ENCODE data around the gene SYN1. TPM values are rescaled to one million over a fixed set of nuclear protein-coding genes. Genes with fewer than 3 reads are reported as not detected.

The SYN1 gene
- total and polyA plus RNA-seq, 2 experiments from 2014 or later: 3.6 to 6.7 TPM

GRCh38 chrX:47574547-47575301 is 44.9 kb downstream of the SYN1 start:
- no peaks in the 10 kb centered on the region for H3F3A ChIP-seq (replicated peaks; ENCODE audit: low read depth)
- H3K4me2 ChIP-seq: peak overlapping the region; percentile 80
- H3K36me3 Mint-ChIP-seq (ENCODE audit: low read depth): peaks cover 33% of the 10 kb centered on the region
- DNase-seq (ENCODE audit: low spot score) (peak; percentile 23), ATAC-seq (peak; percentile 19)
- TF ChIP-seq REST (IDR thresholded peaks at IDR 0.05; ENCODE audit: unreplicated experiment) (no peak), JUNB (IDR thresholded peaks at IDR 0.05; ENCODE audit: unreplicated experiment) (no peak), ZNF331 (CRISPR knock-in tag; IDR thresholded peaks at IDR 0.05; ENCODE audit: low read depth) (no peak), STAT1 (IDR thresholded peaks at IDR 0.05; ENCODE audit: unreplicated experiment) (no peak), EZH2 (IDR thresholded peaks at IDR 0.05; ENCODE audit: low read depth, unreplicated experiment) (no peak), CREB1 (CRISPR knock-in tag; IDR thresholded peaks at IDR 0.05; ENCODE audit: low read depth) (no peak), CTCF (conservative IDR thresholded peaks at IDR 0.05; ENCODE audit: low read depth in 2 of 2) (no peak), ZNF114 (CRISPR knock-in tag; IDR thresholded peaks at IDR 0.05) (no peak), NANOG (IDR thresholded peaks at IDR 0.05; ENCODE audit: borderline replicate concordance) (no peak)
- no peaks in the 10 kb centered on the region for H3K79me2 ChIP-seq (replicated peaks; ENCODE audit: insufficient read depth)
- peak overlapping the region; percentile 62 for H3K4me3 Mint-ChIP-seq
- peaks cover 35% of the 10 kb centered on the region for H3K4me1 Mint-ChIP-seq
- H3K9me3 Mint-ChIP-seq: no peaks in the 10 kb centered on the region; the same call in 2 of the 3 replicates
- H3K4me3 ChIP-seq: peak overlapping the region; percentile 56
- peaks cover 21% of the 10 kb centered on the region for H3K27me3 Mint-ChIP-seq (ENCODE audit: insufficient read depth, low read depth, poor library complexity)
- no peaks in the 10 kb centered on the region for H4K20me1 ChIP-seq (replicated peaks; ENCODE audit: insufficient read depth)
- no peaks in the 10 kb centered on the region for H3K36me3 ChIP-seq (ENCODE audit: insufficient read depth)
- no peak overlapping the region for H3K27ac Mint-ChIP-seq
- no peak overlapping the region for H2AFZ ChIP-seq
- H3K4me1 ChIP-seq (ENCODE audit: insufficient read depth): peaks cover 5% of the 10 kb centered on the region; the same call in 1 of the 2 replicates
- peak overlapping the region; percentile 93 for H3K27ac ChIP-seq (ENCODE audit: low read depth)
- H3K27me3 ChIP-seq (ENCODE audit: insufficient read depth): no peaks in the 10 kb centered on the region
- H3K9me2 ChIP-seq (ENCODE audit: insufficient read depth): no peaks in the 10 kb centered on the region

- H3K27me3 ChIP-seq (ENCODE audit: insufficient read depth): no peaks in the 10 kb centered on the region
- H3K4me3 ChIP-seq: peak overlapping the region; percentile 56
- Mint-ChIP-seq H3K27ac (no peak overlapping the region), H3K9me3 (no peaks in the 10 kb centered on the region; the same call in 2 of the 3 replicates), H3K36me3 (ENCODE audit: low read depth) (peaks cover 38% of the 10 kb centered on the region), H3K27me3 (ENCODE audit: insufficient read depth, low read depth, poor library complexity) (peaks cover 21% of the 10 kb centered on the region), H3K4me1 (peaks cover 35% of the 10 kb centered on the region), H3K4me3 (peak overlapping the region; percentile 62)
- ATAC-seq (peak; percentile 59), DNase-seq (ENCODE audit: low spot score) (peak; percentile 48)
- H3K9me2 ChIP-seq (ENCODE audit: insufficient read depth): no peaks in the 10 kb centered on the region
- no peak overlapping the region for H2AFZ ChIP-seq
- H3K27ac ChIP-seq (ENCODE audit: low read depth): peak overlapping the region; percentile 93
- H3K36me3 ChIP-seq (ENCODE audit: insufficient read depth): no peaks in the 10 kb centered on the region
- peak overlapping the region; percentile 80 for H3K4me2 ChIP-seq
- H4K20me1 ChIP-seq (replicated peaks; ENCODE audit: insufficient read depth): no peaks in the 10 kb centered on the region
- peaks cover 5% of the 10 kb centered on the region; the same call in 1 of the 2 replicates for H3K4me1 ChIP-seq (ENCODE audit: insufficient read depth)
- no peaks in the 10 kb centered on the region for H3K79me2 ChIP-seq (replicated peaks; ENCODE audit: insufficient read depth)
- no peaks in the 10 kb centered on the region for H3F3A ChIP-seq (replicated peaks; ENCODE audit: low read depth)
- no peak for TF ChIP-seq STAT1 (IDR thresholded peaks at IDR 0.05; ENCODE audit: unreplicated experiment)
- TF ChIP-seq ZNF114 (CRISPR knock-in tag; IDR thresholded peaks at IDR 0.05): no peak
Measured at GRCh38 chrX:47574076-47574546, 45.5 kb downstream of the SYN1 start.

Data from GM23338 (cell line).